HG03196 (cell line): ENCODE results near the gene KMT2C.
A peak's percentile ranks its signal among the peaks of the same experiment; 100 is the strongest.
"Not testable (repeated sequence)": the region's sequence is repeated elsewhere in the genome, so short reads cannot be mapped to it uniquely, and the experiment has no call there.

ENCODE experiments used
- ATAC-seq: cut with Tn5 transposase; IDR thresholded peaks from one replicate; pipeline ENCODE4 v1.9.1; 2021; ENCODE audit not compliant: unreplicated experiment

KMT2C gene

GRCh38 chr7:152441810-152442209, 6.0 kb upstream of the KMT2C start:
- ATAC-seq, result not testable (repeated sequence)

- ATAC-seq, result not testable (repeated sequence)
Observed at GRCh38 chr7:152441168-152441567, 5.4 kb upstream of the KMT2C start.

- ATAC-seq, result not testable (repeated sequence)
Observed at GRCh38 chr7:152438017-152438416, 2.2 kb upstream of the KMT2C start.

- ATAC-seq, result not testable (repeated sequence)
Observed at GRCh38 chr7:152436931-152437575, 1.2 kb upstream of the KMT2C start.

- peak; percentile 49 for ATAC-seq
Observed at GRCh38 chr7:152436111-152436930, 518 bp upstream of the KMT2C start.

- ATAC-seq, result not testable (repeated sequence)
Observed at GRCh38 chr7:152434511-152435383, 1.1 kb downstream of the KMT2C start.

GRCh38 chr7:152433721-152434490, 1.9 kb downstream of the KMT2C start:
- not testable (repeated sequence) for ATAC-seq

- not testable (repeated sequence) for ATAC-seq
Observed at GRCh38 chr7:152432735-152433134, 3.1 kb downstream of the KMT2C start.

- ATAC-seq, result no peak
Observed at GRCh38 chr7:152430854-152431253, 4.9 kb downstream of the KMT2C start.

GRCh38 chr7:152430118-152430517, 5.7 kb downstream of the KMT2C start:
- ATAC-seq, result not testable (repeated sequence)

- ATAC-seq, result no peak
Observed at GRCh38 chr7:152424348-152425108, 11.3 kb downstream of the KMT2C start.

- ATAC-seq, result no peak
Observed at GRCh38 chr7:152423991-152424347, 11.8 kb downstream of the KMT2C start.

- ATAC-seq, result not testable (repeated sequence)
Observed at GRCh38 chr7:152423171-152423570, 12.6 kb downstream of the KMT2C start.

- not testable (repeated sequence) for ATAC-seq
Observed at GRCh38 chr7:152420950-152421349, 14.9 kb downstream of the KMT2C start.

GRCh38 chr7:152419473-152420429, 16.1 kb downstream of the KMT2C start:
- ATAC-seq, result no peak

GRCh38 chr7:152414779-152415178, 21.0 kb downstream of the KMT2C start:
- ATAC-seq, result no peak

- no peak for ATAC-seq
Observed at GRCh38 chr7:152411389-152411788, 24.4 kb downstream of the KMT2C start.

GRCh38 chr7:152406491-152406890, 29.3 kb downstream of the KMT2C start:
- no peak for ATAC-seq

GRCh38 chr7:152406030-152406429, 29.8 kb downstream of the KMT2C start:
- ATAC-seq, result not testable (repeated sequence)
